ENCODE measurements around the gene FDXR.

Gene FDXR

DNA sequence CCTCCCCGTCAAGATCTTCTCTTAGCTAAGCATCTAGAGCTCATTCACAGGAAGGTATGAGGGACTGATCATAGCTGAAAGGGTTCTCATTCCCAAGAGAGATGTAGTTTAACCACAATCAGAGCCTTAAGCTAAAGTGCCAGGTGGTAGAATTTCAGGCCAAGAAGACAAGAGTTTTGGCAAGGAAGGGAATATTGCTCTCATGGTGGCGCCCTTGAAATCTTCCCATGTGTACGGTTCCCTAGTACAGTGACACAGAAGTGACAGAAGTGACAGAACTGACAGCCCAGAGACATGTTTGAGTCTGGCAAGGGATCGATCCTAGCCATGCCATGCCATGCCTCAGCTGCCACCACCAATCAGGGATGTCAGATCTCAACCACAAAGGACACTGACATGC lies 15.6 kb downstream of the FDXR start:
- DNase-seq (ENCODE audit: low read depth): no peak

DNA sequence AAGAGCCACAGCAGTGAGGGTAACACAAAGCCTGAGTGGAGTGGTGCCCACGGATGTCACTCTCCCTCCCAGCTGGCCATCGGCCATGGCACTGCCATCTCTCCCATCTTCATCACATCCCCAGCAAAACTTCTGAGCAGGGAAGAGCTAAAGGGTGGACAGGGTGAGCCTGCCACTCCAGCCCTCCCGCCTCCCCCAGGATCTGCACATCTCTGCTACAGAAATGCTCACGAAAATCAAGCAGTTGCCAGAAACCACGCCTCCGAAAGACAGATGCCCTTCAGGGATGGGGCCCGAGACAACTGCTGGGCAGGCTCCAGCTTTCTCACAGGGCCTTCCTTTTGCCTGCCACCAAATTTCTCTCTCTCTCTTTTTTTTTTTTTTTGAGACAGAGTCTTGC lies 16.7 kb downstream of the FDXR start:
- DNase-seq (ENCODE audit: low read depth): no peak

DNA sequence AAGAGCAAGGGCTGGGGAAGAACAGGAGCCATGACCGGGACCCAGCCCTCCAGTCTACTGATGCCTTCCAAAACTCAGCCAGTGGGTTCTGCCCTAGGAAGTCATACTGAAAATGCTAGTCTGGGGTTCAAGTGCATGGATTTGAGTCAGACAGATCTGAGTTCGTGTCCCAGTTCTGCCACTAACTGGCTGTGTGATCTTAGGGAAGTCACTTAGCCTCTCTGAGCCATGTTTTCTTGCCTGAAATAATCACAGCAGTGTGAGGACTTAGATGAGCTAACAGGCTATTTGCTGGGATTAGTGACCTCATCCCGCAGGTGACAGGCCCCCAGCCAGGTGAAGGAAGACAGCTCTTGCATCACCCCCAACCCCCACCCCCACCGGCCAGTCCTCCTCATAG lies 17.5 kb downstream of the FDXR start:
- DNase-seq (ENCODE audit: low read depth): no peak

DNA sequence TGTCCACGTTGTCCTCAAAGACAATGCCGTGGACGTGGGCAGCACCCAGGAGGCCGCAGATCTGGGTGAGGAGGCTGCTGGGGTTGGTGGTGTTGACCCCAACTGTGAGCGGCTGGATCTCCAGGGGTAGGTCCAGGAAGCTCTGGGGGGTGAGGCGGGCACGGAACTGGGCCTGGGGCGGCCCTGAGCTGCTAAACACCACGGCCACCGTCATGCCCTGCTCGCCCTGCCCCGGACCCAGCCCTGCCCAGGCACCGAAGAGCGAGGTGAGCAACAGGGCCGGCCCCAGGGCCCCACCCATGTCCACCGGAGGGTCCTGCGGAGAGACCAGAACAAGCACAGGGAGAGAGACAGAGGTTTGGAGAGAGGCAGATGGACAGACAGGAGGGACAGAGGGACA lies 18.0 kb downstream of the FDXR start:
- DNase-seq (ENCODE audit: low read depth): no peak

DNA sequence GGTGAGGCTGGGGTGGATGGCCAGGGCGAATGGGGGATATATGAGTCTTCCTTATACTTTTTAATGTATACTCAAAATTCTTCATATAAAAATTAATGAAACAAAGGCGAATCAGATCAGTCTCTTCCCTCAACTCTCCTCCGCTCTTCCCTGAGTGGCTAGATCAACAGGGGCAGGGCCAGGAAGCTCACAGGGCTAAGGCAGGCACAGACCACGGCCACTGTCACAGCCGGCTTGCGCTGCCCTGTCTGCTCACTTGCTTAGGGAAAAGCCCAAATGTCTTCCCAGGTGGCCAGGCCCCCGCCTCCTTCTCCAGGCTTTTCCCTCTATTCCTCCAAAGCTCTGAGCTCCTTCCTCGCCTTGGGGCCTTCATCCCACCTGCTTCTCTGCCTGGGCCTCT lies 19.1 kb downstream of the FDXR start:
- DNase-seq (ENCODE audit: low read depth): no peak

DNA sequence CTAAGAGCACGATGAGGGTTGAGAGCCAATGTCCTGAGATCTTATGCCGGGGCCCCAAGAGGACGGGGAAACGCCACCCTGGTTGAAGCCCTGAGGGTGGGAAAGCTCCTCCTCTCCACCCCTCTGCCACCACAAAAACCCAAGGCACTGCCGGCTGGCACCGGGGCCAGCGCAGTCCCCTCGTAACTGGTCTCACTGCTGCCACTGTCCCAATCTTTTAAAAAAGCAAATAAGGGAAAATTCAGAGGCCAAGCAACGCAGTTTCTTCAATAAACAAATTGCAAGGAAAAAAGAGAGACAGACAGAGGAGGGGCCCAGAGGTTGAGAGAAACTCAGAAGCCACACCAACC lies 19.8 kb downstream of the FDXR start:
- DNase-seq (ENCODE audit: low read depth): no peak

DNA sequence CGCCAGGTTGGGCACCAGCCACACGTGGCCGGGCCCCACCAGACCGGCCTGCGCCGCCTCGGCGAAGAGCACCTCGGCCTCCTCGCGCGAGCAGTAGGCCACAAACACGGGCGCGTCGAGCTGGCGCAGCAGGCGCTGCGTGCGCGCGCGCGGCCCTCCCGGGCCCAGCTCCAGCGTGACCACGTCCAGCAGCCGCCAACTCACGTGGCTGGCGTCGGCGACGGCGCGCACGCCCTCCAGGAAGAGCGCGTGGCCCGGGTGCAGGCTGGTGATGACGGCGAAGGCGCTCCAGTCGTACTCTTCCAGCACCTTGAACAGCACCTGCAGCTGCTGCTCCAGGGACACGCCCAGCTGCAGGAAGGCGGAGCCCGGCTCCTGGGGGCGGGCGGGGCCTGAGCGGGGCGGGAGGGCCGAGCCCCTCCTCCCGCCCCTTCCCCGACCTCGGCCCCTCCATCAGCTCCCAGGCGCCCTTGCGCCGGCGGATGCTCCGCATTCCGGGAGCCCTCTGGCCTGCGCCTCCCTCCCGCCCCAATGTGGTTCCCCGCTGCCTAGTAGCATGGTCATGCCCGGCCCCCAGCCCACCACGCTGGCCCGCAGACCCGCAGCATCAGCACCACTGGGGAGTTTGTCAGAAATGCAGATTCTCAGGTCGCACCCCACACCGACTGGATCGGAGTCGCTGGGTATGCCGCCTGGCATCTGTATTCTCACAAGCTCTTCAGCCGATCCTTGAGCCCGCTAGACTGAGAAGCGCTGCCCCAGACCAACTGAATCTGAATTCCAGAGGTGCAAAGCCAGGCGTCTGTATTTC lies 20.4 kb downstream of the FDXR start:
- DNase-seq (ENCODE audit: low read depth): no peak

DNA sequence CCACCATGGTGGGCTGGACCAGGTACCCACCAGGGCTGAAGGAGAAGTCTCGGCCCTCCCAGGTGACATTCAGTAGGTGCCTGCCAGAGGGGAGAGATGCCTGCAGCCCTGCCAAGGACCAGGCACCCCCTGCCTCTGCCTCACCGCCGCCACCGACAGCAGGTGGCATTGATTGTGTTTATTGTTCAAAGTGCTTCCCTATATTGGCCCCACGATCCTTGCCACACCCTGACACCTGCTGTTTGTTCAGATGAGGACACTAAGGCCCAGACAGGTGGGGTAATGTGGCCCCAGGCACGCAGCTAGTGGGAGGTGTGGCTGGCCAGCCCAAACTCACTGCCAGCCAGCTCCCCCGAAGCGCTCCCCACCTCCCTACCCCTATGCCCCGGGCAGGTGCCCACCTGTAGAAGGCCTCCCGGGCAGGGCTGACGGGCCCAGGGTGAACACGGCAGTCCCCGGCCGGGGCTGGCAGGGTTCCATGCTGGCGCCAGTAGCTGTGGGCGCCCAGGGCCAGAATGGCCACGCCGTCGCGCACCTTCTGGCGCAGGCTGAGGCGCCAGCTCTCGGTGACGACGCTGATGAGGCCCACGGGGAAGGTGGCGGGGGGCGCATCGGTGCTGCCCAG lies 21.1 kb downstream of the FDXR start:
- DNase-seq (ENCODE audit: low read depth): no peak

DNA sequence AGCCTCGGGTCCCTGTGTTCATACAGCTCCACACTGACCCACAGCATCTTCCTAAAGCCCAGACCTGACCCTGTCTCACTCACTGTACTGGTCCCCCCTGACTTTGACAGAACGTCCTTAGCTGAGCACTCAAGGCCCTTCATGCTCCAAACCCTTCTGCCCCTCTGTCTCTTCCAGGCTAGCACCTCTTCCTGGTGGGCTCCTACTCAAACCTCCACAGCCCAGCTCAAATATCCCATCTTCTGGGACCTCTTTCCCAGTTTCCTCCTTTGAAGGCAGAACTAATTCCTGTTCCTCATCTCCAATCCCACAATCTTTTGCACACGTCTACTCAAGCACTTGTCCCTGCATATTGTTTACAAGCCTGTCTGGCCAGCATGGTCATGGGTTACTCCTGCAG lies 21.9 kb downstream of the FDXR start:
- no peak for DNase-seq (ENCODE audit: low read depth)

DNA sequence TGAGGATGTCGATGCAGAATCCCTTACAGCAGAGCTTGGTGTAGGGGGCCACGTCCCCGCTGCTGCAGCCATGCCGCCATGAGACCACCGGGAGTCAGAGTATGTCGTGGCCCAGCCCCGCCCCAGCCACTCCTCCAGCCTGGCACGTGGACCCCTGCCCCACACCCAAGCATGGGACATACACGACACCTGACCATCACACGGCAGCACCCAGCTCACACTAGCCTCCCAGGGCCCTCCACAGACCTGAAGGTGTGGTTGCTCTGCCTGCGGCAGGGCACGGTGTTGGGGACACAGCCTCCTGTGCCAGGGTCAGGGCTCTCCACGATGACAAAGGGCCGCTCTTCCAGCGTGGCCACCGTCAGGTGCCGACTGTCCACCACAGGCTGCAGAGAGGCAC lies 22.5 kb downstream of the FDXR start:
- DNase-seq (ENCODE audit: low read depth): no peak

DNA sequence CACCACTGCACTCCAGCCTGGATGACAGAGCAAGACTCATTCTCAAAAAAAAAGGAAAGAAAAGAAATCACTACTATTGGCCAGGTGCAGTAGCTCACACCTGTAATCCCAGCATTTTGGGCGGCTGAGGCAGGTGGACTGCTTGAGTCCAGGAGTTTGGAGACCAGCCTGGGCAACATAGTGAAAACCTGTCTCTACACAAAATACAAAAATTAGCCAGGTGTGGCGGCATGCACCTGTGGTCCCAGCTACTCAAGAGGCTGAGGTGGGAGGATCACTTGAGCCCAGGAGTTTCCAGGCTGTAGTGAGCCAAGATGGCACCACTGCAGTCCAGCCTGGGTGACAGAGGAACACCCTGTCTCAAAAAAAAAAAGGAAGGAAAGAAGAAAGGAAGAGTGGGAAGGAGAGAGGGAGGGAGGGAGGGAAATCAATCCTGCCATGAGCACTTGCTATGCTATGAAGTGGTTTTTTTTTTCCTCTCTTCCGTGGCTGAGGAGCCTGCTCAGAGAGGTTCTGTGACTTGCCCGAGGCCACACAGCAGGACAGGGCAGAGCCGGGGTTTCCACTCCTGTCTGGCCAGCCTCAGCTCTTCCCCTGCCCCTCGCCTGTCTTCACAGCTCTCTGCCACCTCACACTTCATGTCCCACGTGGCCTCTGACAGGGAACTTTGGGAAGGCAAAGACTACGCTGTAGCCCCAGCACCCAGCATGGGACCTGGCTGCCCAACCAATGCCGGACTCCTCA lies 24.0 kb downstream of the FDXR start:
- DNase-seq (ENCODE audit: low read depth): no peak

DNA sequence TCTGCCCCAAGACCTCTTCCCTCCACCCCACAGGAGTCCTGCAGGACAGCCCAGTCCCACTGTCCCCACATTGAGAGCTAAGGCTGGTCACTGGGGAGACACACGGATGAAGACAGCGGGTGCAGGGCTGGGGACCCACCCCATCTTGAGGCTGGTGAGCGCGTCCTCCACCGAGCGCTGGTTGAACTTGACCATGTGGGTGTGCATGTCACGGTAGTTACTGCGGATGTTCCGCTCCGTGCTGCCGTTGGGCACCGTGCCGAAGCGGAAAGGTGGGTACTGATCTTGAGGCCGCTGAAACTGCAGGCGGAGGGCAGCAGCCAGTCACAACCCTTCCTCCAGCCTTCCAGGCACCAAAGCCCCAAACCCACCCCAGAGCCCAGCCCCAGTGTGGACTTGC lies 26.2 kb downstream of the FDXR start:
- no peak for DNase-seq (ENCODE audit: low read depth)

DNA sequence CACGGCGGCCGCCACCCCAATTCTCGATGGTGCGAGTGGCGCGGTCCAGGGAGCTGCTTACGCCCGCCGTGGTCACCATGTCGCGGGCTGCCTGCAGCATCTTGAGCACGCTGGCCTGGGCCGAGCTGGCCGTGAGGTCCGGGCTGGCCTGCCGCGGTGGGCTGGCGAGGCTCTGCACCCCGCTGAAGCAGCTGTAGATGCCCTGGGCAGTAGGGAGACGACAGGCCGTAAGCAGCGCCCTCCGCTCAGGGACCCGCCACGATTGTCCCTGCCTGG lies 29.5 kb downstream of the FDXR start:
- no peak for DNase-seq (ENCODE audit: low read depth)

DNA sequence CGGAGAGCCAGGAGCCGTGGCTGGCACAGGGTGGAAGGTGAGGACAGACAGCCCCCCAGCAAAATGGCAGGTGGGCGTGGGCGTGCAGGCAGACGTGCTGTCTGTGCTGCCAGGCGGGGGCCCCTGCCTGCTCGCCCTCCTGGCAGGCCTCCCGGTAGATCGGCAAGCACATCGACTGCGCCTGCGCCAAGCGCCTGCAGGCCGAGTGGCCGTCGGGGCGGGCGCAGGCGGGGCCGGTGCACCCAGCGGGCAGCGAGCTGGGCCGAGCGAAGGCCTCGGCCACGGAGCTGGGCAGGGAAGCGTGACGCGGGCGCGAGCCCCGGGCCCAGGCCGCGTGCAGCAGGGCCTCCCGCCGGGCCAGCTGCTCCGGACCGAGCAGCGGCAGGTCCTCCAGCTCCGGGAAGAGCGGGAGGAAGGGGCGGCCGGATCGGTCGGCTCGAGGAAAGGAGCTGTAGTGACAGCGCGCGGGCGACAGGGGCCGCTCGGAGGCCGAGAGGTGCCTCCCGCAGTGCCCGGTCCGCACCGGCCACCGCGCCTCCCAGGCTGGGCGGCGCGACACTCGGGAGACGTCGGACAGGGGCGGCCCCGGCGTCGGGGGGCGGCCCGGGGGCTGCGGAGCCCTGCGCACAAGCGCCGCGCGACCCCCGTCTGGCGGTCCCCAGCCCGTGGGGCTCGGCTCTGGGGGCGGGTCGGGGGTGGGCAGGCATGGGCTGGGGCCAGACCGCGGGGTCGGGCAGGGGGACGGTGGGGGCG lies 30.0 kb downstream of the FDXR start:
- no peak for DNase-seq (ENCODE audit: low read depth)

DNA sequence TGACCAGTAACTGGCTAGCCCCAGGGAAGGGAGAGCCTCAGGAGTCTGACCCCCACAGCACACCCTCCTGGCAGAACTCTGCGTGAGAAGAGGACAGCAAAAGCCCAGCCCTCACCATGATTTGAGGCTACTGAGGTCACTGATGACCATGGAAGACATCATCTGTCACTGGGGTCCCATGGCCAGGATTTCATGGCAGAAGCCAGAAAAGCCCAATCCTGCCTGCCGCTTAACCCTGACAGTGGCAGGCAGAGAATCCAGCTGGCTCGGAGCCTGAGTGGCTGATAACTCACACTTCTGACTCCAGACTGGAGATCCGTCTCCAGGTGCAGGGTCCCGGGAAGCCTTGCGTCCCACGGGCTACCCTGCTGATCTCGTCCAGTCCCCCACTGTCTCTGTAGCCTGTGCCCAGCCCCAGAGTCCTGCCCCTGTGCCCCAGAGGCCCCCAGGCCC lies 30.6 kb downstream of the FDXR start:
- DNase-seq (ENCODE audit: low read depth): no peak

DNA sequence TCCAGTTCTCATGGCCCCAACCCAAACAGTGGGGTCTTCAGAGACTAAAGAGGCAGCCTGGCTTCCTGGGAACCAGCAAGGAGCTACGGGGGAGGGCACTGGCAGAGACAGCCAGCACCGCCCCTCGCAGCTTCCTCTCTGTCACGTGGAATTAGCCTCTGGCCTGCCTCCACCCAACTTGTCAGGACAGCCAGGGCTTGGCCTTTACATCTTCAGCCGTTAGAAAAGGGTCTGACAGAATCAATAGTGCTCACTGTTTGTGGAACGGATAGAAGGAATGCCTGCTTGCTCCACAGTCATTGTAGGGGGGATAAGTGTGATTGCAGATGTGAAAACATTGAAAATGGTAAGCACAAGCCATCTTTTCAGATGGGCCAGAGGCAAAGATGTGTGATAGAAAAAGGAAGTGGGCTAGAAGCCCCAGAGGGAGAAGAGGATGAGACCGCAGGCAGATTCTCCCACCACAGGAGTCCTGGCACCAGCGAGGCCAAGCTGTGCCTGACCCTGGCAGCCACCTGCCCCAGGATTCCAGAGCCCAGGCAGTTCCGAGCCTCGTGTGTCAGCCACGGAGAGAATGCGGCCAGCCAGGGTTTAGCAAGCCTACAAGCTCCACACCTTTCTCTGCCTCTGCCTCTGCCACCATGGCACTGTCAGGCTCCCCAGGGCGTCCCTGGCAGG lies 31.7 kb downstream of the FDXR start:
- no peak for DNase-seq (ENCODE audit: low read depth)

DNA sequence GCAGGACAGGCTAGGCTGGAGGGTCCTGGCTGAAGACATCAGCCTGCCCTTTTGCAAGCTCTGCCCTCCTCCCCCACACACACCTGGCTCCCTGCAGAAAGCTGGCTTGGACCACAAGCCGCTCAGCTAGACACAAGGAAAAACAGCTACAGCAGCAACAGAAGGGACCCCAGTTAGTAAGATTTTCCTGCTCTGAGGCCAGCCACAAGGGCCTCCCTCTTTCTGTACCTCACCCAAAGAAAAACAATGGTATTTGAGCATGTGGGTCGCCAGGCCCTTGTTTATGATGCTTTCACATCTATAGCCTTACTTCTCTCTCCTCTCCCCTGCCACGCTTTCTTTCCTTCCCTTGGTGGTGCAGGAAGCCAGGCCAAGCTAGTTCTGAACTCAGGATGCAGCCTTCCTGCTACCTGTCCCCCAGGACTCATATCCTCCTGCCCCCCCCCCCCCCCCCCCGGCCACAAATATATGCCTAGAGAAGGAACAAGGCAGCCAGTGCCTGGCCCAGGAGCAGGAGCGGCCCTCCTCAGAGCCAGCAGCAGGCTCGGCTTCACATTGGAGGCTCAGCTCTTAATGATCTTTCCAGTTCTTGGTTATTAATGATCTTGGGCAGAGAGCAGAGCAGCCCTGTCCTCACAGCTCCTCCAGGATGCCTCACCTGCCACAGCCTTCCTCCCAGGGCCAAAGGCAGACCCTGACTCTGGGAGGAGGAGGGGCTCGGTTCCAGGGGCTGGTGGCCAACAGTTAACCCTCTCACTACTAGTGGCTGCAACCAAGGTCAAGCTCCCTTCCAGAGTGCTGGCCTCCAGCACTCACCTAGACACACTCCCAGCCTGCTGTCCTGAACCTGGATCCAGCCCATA lies 32.6 kb downstream of the FDXR start:
- DNase-seq (ENCODE audit: low read depth): no peak

DNA sequence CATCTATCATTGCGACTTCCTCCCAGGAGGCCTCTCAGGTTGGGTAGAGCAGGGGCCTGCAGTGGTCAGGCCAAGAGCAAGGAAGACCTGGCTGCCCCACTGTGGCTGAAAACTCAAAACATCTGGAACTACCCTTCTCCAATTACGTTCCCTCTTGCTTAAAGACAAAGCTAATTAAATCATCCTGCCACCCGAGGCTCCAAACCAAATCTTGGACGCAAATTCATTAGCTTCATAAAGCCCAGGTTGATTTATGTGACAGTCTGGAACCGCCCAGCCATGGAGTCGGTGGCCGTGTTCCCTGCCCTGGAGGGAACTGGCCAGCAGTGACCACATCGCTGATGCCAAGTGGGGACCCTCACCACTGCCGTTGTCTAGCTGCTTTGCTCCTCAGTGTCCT lies 34.5 kb downstream of the FDXR start:
- no peak for DNase-seq (ENCODE audit: low read depth)

DNA sequence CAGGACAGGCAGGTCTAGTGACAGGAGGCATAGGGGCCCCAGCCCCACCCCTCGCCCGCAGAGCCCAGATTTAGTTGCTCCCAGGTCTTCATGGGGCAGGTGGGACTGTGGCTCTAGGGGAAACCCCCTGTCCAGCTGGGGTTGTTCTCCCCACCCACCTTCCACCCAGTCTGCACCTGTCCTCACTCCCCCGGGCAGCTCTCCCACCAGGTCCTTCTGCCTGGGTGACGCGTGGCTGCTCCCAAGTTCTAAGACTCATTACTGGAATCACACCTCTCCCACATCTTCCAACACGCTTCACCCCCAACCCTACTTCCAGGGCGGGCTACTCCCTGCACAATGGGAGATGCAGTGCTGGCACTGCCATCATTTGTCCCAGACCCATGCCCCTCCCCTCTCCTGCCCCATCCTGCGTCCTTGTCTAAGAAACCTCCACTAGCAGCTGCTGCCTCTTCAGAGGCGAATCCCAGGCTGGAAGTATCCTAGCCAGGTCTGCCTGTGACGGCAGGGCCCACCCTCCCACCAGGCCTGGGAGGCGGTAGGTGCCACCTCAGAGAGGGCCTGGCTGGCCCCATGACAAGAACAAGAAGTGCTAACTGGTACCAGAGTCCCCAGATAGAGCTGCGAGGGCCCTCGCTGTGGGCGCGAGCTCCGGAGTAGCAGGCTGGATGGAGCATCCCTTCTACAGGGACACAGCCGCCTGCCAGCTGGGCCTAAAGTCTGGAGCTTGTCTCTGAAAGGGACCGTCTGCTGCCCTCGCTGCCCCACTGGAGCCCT lies 35.9 kb downstream of the FDXR start:
- no peak for DNase-seq (ENCODE audit: low read depth)

DNA sequence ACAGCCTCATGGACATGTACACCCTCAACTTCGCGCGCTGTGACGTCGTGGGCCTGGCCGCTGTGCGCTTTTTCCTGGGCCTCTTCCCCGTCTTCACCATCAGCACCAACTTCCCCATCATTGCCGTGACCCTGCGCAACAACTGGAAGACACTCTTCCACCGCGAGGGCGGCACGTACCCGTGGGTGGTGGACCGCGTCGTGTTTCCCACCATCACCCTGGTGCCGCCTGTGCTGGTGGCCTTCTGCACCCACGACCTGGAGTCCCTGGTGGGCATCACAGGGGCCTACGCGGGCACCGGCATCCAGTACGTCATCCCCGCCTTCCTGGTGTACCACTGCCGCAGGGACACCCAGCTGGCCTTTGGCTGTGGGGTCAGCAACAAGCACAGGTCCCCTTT lies 36.6 kb downstream of the FDXR start:
- DNase-seq (ENCODE audit: low read depth): no peak

All from stimulated activated CD8-positive, alpha-beta memory T cell treated with anti-CD3 and anti-CD28 coated beads, Interleukin-12 subunit alpha, Interleukin-12 subunit beta, amount 100 ng/mL, for 1 hour (primary cell).